Activated CD8-positive, alpha-beta memory T cell treated with anti-CD3 and anti-CD28 coated beads for 24 hours (primary cell): ENCODE results near the gene SUMF2.
"Not testable (repeated sequence)": the region's sequence is repeated elsewhere in the genome, so short reads cannot be mapped to it uniquely, and the experiment has no call there.

Experiments
- DNase-seq: peaks from one replicate; pipeline ENCODE4 v3.0.0-alpha.2; 2020

Gene SUMF2

GRCh38 chr7:56110611-56111010 is 46.5 kb downstream of the SUMF2 start:
- DNase-seq: no peak

GRCh38 chr7:56112244-56112643 is 48.2 kb downstream of the SUMF2 start:
- DNase-seq: not testable (repeated sequence)

- DNase-seq: no peak
These were observed 51.9 kb downstream of the SUMF2 start, which contains the start of gene NUPR2 for GRCh38 chr7:56115852-56116538. NUPR2 (minus strand) TSS chr7:56116417; CDS start chr7:56116314, 103 bp downstream.

- DNase-seq: no peak
These were observed 57.4 kb downstream of the SUMF2 start for GRCh38 chr7:56121440-56121839.

GRCh38 chr7:56124981-56125380 is 60.9 kb downstream of the SUMF2 start:
- no peak for DNase-seq

DNA sequence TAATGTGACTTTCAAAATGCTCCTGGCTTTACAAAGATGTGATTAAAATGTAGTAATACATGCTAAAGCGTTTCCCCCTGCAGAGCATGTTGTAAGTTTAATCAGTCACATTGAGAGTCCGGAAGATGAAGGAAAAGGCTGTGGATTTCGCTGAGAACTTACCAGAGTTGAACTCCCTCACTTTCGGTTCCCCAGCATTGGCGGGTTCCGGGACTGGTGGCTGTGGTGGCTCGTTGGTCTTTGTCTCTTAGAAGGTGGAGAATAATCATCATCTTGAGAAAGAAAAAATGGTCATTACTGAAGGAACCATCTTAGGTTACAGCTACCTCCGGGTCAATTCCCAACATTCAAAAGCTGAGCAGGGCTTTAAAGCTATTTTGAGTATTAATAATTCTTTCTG is 61.7 kb downstream of the SUMF2 start:
- DNase-seq: no peak

- DNase-seq: no peak
These were observed 63.3 kb downstream of the SUMF2 start for GRCh38 chr7:56127241-56127975.
